GM12891 (cell line): ENCODE measurements around the gene SHISA6.

Experiments used
- PAX5 ChIP-seq: IDR thresholded peaks from 2 replicates; pipeline ENCODE4 v1.6.1; 2011; ENCODE audit warnings: low read length, moderate library complexity, mild to moderate bottlenecking; ENCODE audit not compliant: insufficient read depth, severe bottlenecking
- POLR2A ChIP-seq: IDR thresholded peaks from 2 replicates; pipeline ENCODE4 v1.6.1; 2011; ENCODE audit warnings: low read depth, low read length, control low read depth
- POLR2AphosphoS5 ChIP-seq: IDR thresholded peaks from 2 replicates; pipeline ENCODE4 v1.6.1; 2011; ENCODE audit warnings: low read depth, low read length, control low read depth
- SPI1 ChIP-seq: IDR thresholded peaks from 2 replicates; pipeline ENCODE4 v1.6.1; 2011; ENCODE audit warnings: low read depth, low read length, control low read depth
- TAF1 ChIP-seq: IDR thresholded peaks from 2 replicates; pipeline ENCODE4 v1.6.1; 2011; ENCODE audit warnings: low read depth, low read length, control low read depth

DNA sequence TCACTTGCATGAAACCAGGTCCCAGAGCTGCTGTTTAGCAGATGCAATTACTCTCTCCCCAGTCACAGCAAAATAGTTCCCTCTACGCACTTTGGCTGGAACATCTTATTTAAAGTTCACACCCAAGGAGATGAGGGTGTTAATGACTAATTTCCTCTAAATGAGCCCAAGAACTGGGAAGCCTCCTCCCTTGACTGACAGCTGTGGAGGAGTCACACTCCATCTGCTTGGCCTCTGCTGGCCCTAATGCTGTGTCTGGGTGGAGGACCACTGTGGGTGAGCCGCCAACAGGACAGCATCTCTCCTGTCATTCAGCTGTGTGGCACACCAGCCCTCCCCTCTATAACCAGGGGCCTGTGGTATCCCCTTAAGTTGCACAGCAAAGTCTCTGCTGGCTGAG is 115.4 kb downstream of the SHISA6 start:
- TF ChIP-seq POLR2A (no peak), PAX5 (no peak), TAF1 (no peak), POLR2AphosphoS5 (no peak), SPI1 (no peak)
